ENCODE results near the gene GPLD1.

Gene GPLD1

DNA sequence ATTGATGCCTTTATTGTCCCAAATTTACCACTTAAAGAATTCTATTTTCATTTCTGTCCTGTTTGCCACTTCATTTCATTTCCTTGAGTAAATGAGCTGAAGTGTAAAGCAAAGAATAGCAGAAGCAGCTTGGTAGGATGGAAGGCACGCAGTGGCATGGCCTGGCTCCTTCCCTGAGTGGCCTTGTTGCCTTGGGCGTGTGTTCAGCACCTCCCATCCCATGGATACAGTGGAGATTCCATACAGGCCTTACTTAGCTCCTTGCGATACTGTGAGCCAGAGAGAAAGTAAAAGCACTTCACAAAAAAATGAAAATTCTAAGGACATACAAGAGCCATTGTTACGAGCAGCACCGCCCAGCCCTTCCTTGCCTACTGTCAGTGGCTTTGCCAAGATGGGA, 45.0 kb upstream of the GPLD1 start:
- DNase-seq (ENCODE audit: low read depth) = no peak
- no peak for TF ChIP-seq CTCF (conservative IDR thresholded peaks at IDR 0.05; ENCODE audit: control insufficient read depth, insufficient read depth, low read depth, low read length)
- no peak overlapping the region for H3K4me3 ChIP-seq (ENCODE audit: control insufficient read depth, low read depth, low read length)

DNA sequence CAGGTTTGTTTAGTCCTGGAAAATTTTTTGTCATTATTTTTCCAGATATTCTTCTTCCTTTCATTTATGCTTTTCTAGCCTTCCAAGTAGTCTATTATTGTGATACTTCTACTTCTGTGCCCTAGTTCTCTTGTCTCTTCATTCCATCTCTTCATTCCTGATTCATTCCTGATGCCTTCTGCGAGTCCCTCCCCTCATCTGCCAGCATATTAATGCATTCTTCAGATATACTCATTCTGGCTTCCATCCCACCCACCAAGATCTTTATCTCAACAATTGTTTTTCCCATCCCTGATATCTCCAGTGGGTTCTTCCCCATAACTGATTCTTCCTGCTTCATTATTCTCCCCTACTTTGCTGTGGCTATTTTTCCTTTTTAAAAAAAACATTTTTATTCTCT, 40.6 kb upstream of the GPLD1 start:
- TF ChIP-seq CTCF (conservative IDR thresholded peaks at IDR 0.05; ENCODE audit: control insufficient read depth, insufficient read depth, low read depth, low read length) = no peak
- no peak for DNase-seq (ENCODE audit: low read depth)
- H3K4me3 ChIP-seq (ENCODE audit: control insufficient read depth, low read depth, low read length) = no peak overlapping the region

DNA sequence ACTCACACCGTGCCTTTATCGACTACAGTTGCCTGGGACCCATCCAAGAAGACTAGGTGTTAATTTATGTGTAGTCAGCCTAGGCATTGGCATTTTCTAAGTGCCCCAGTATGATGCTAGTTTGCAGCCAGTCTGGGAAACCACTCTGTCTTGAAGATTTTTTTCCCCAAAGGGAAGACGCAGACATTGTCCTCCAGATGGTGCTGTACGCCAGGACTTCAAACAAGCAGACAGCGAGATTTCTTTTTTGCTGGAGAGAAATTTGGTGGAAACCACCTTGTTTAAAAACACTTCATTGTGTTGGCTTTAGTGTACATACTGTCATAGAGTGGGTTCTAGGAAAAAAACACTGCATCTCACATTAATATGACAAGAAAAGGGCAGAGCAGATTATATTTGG, 35.4 kb upstream of the GPLD1 start:
- H3K4me3 ChIP-seq (ENCODE audit: control insufficient read depth, low read depth, low read length) = no peak overlapping the region
- DNase-seq (ENCODE audit: low read depth) = peak; percentile 59
- peak; percentile 55 for TF ChIP-seq CTCF (conservative IDR thresholded peaks at IDR 0.05; ENCODE audit: control insufficient read depth, insufficient read depth, low read depth, low read length)

DNA sequence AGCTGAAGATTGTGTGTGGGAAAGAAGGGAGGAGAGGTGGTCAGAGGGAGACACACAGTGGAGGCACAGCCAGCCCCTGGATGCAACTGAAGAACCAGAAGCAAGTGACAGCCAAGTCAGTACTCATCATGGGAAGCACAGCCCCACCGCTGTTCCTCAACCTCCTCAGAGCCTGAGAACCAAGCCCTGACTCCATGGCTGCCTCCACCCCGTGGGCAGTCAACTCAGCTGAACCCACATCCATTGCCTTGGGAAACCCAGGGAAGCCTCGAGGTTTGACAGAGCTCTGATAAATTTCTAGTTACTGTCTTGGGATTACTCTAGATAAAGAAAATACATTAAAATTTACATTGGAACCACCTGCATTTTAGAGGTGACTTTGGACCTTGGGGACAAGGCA, 35.0 kb upstream of the GPLD1 start:
- no peak overlapping the region for H3K4me3 ChIP-seq (ENCODE audit: control insufficient read depth, low read depth, low read length)
- TF ChIP-seq CTCF (conservative IDR thresholded peaks at IDR 0.05; ENCODE audit: control insufficient read depth, insufficient read depth, low read depth, low read length) = no peak
- DNase-seq (ENCODE audit: low read depth) = no peak

DNA sequence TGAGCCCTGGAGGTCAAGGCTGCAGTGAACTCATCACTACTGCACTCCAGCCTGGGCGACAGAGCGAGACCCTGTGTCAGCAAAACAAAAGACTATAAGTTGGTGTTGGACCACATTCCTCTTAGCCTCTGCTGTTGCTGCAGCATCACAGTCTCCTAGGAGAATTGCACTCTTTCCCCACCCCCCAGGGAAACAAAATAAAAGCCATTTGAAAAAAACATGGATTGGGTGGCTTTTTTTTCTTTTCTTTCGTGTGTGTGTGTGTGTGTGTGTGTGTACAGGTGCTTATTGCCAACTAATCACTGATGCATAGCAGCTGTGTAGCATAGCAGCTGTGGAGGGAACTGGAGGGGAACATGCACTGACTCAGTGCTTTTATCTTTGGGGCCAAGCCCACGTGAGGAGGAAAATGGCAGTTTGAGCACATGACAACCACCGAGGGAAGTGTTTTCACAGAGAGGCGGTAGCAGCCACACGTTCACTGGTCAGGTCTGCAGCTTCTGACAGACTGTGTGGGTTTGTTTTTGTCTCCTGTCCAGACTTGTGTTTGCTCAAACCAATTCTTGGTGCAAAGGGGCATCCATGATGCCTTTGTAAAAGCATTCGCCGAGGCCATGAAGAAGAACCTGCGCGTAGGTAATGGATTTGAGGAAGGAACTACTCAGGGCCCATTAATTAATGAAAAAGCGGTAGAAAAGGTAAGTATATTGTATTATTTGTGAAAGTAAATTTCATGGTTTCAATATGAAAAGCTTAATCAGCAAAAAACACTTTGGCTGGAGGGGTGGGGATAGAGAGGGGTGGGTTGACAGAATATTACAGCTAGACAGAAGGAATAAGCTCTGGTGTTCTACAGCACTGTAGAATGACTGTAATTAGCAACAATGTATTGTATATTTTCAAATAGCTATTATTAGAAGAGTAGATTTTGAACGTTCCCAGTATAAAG, 33.1 kb upstream of the GPLD1 start:
- peak; percentile 31 for DNase-seq (ENCODE audit: low read depth)
- no peak overlapping the region for H3K4me3 ChIP-seq (ENCODE audit: control insufficient read depth, low read depth, low read length)
- TF ChIP-seq CTCF (conservative IDR thresholded peaks at IDR 0.05; ENCODE audit: control insufficient read depth, insufficient read depth, low read depth, low read length) = no peak

DNA sequence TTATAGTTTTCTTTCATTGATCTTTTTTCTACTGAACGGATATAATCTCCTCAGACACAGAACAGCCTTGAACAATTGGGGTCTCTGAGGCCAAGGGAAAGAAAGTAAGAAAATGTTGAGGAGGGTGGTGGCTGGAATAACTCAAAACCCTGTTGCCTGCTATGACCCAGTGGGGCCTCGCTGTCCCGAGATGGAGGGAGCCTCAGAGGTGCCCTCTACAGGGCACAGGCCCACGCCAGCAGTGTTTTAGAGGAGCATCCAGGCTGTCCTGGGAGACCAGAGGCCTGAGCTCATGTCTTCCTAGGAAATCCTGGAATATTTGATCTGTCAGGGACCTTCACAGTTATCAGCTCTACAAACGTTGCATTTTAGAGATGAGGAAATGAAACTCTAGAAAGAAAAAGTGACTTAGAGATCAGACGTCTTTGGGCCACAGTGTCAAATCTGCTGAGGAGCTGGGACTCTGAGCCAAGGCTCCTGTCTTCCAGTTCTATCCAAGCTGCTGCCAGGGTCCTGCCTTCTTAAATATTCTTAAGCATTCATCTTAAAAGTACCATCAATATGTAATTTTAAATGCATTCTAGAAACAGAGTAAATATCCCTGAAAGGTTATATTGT, 31.7 kb upstream of the GPLD1 start:
- H3K4me3 ChIP-seq (ENCODE audit: control insufficient read depth, low read depth, low read length) = no peak overlapping the region
- DNase-seq (ENCODE audit: low read depth) = peak; percentile 31
- TF ChIP-seq CTCF (conservative IDR thresholded peaks at IDR 0.05; ENCODE audit: control insufficient read depth, insufficient read depth, low read depth, low read length) = peak; percentile 79

Data from fibroblast of mammary gland (primary cell).